H9 (cell line): ENCODE measurements around the gene YAF2. TPM values are rescaled to one million over a fixed set of nuclear protein-coding genes. Genes with fewer than 3 reads are reported as not detected.

Experiments
- DNase-seq: peaks from one replicate; pipeline ENCODE4 v3.0.0-alpha.2; 2017
- H2AFZ ChIP-seq: one replicate; pipeline ENCODE4 v1.6.1; 2013; ENCODE audit warnings: mild to moderate bottlenecking, low read length, control low read depth, moderate library complexity
- H2AK5ac ChIP-seq: 2 replicates; pipeline ENCODE4 v1.6.1; 2013; ENCODE audit warnings: low read length, control low read depth, mixed read lengths; ENCODE audit not compliant: insufficient read length
- H2BK120ac ChIP-seq: one replicate; pipeline ENCODE4 v1.6.1; 2013; ENCODE audit warnings: low read depth, mild to moderate bottlenecking, low read length, control low read depth, inconsistent platforms; ENCODE audit not compliant: poor library complexity, severe bottlenecking
- H2BK12ac ChIP-seq: 2 replicates; pipeline ENCODE4 v1.6.1; 2013; ENCODE audit warnings: low read length, control low read depth, mixed read lengths, low read depth; ENCODE audit not compliant: insufficient read length
- H2BK15ac ChIP-seq: 2 replicates; pipeline ENCODE4 v1.6.1; 2013; ENCODE audit warnings: low read depth, low read length, control low read depth
- H2BK20ac ChIP-seq: one replicate; pipeline ENCODE4 v1.6.1; 2013; ENCODE audit warnings: low read depth, mild to moderate bottlenecking, low read length, control low read depth, inconsistent platforms; ENCODE audit not compliant: poor library complexity, severe bottlenecking
- H2BK5ac ChIP-seq: 2 replicates; pipeline ENCODE4 v1.6.1; 2013; ENCODE audit warnings: low read length, control low read depth, mixed read lengths; ENCODE audit not compliant: insufficient read length
- H3K14ac ChIP-seq: 2 replicates; pipeline ENCODE4 v1.6.1; 2013; ENCODE audit warnings: low read length, control low read depth; ENCODE audit not compliant: insufficient read depth
- H3K18ac ChIP-seq: 2 replicates; pipeline ENCODE4 v1.6.1; 2013; ENCODE audit warnings: low read depth, mild to moderate bottlenecking, mixed read lengths, low read length, control low read depth; ENCODE audit not compliant: insufficient read length
- H3K23ac ChIP-seq: 2 replicates; pipeline ENCODE4 v1.6.1; 2013; ENCODE audit warnings: low read length, control low read depth, mixed read lengths, low read depth; ENCODE audit not compliant: insufficient read length
- H3K23me2 ChIP-seq: 2 replicates; pipeline ENCODE4 v1.6.1; 2013; ENCODE audit warnings: low read depth, mild to moderate bottlenecking, mixed read lengths, low read length, control low read depth; ENCODE audit not compliant: insufficient read length, poor library complexity, severe bottlenecking
- H3K27ac ChIP-seq: 2 replicates; pipeline ENCODE4 v1.5.1; 2013; ENCODE audit warnings: low read length, control low read depth, mixed read lengths, low read depth; ENCODE audit not compliant: insufficient read length
- H3K27me3 ChIP-seq: 2 replicates; pipeline ENCODE4 v1.6.1; 2013; ENCODE audit warnings: low read length, control low read depth, inconsistent platforms; ENCODE audit not compliant: insufficient read depth
- H3K4ac ChIP-seq: 2 replicates; pipeline ENCODE4 v1.6.1; 2013; ENCODE audit warnings: low read depth, mild to moderate bottlenecking, control low read depth, inconsistent platforms, low read length, moderate library complexity
- H3K4me1 ChIP-seq: 2 replicates; pipeline ENCODE4 v1.6.1; 2013; ENCODE audit warnings: low read length, control low read depth, inconsistent platforms; ENCODE audit not compliant: insufficient read depth
- H3K4me2 ChIP-seq: 2 replicates; pipeline ENCODE4 v1.6.1; 2013; ENCODE audit warnings: low read length, control low read depth, mixed read lengths; ENCODE audit not compliant: insufficient read length, insufficient read depth
- H3K56ac ChIP-seq: 2 replicates; pipeline ENCODE4 v1.6.1; 2013; ENCODE audit warnings: low read depth, mild to moderate bottlenecking, mixed read lengths, low read length, control low read depth; ENCODE audit not compliant: insufficient read length
- H3K79me1 ChIP-seq: 2 replicates; pipeline ENCODE4 v1.6.1; 2013; ENCODE audit warnings: low read depth, mild to moderate bottlenecking, moderate library complexity, low read length, control low read depth, inconsistent platforms; ENCODE audit not compliant: insufficient read depth, poor library complexity, severe bottlenecking
- H3K79me2 ChIP-seq: 2 replicates; pipeline ENCODE4 v1.6.1; 2013; ENCODE audit warnings: low read length, control low read depth, inconsistent platforms; ENCODE audit not compliant: insufficient read depth
- H3K9ac ChIP-seq: 2 replicates; pipeline ENCODE4 v1.6.1; 2013; ENCODE audit warnings: low read length, control low read depth, mixed read lengths; ENCODE audit not compliant: insufficient read length; ENCODE audit errors: extremely low read depth
- H3K9me3 ChIP-seq: one replicate; pipeline ENCODE4 v1.6.1; 2013; ENCODE audit warnings: low read depth, low read length, inconsistent platforms; ENCODE audit not compliant: control insufficient read depth
- H3T11ph ChIP-seq: one replicate; pipeline ENCODE4 v1.6.1; 2013; ENCODE audit warnings: mild to moderate bottlenecking, low read length, control low read depth, inconsistent platforms
- H4K20me1 ChIP-seq: one replicate; pipeline ENCODE4 v1.6.1; 2013; ENCODE audit not compliant: control insufficient read depth, insufficient read length, insufficient read depth
- H4K5ac ChIP-seq: 2 replicates; pipeline ENCODE4 v1.6.1; 2013; ENCODE audit warnings: low read depth, mild to moderate bottlenecking, mixed read lengths, low read length, control low read depth; ENCODE audit not compliant: insufficient read length
- H4K8ac ChIP-seq: replicated peaks from 2 replicates; pipeline ENCODE4 v1.6.1; 2013; ENCODE audit warnings: low read length, control low read depth, mixed read lengths, low read depth; ENCODE audit not compliant: insufficient read length
- H4K91ac ChIP-seq: 2 replicates; pipeline ENCODE4 v1.6.1; 2013; ENCODE audit warnings: low read depth, mild to moderate bottlenecking, moderate library complexity, mixed read lengths, low read length, control low read depth; ENCODE audit not compliant: insufficient read length
- H3K27ac Mint-ChIP-seq, 3 experiments: 2 replicates in 2 of 3; 3 replicates in 1 of 3; pipeline ENCODE4 v1.8.0; 2020 to 2021; ENCODE audit warnings: mixed read lengths in 3 of 3, mild to moderate bottlenecking in 1 of 3, moderate library complexity in 1 of 3
- H3K27me3 Mint-ChIP-seq: 2 replicates; pipeline ENCODE4 v1.8.0; 2021; ENCODE audit warnings: low read depth, mild to moderate bottlenecking, moderate library complexity, mixed read lengths
- H3K36me3 Mint-ChIP-seq, 3 experiments: 2 replicates in 2 of 3; 3 replicates in 1 of 3; pipeline ENCODE4 v1.8.0; 2020 to 2021; ENCODE audit warnings: low read depth in 3 of 3, mixed read lengths in 3 of 3; ENCODE audit not compliant: insufficient read depth in 1 of 3
- H3K4me1 Mint-ChIP-seq, 2 experiments: 2 replicates each; pipeline ENCODE4 v1.8.0; 2020; ENCODE audit warnings: mixed read lengths in 2 of 2
- H3K4me3 Mint-ChIP-seq, 2 experiments: 2 replicates in 1 of 2; 3 replicates in 1 of 2; pipeline ENCODE4 v1.8.0; 2020 to 2021; ENCODE audit warnings: mild to moderate bottlenecking in 2 of 2, mixed read lengths in 2 of 2, moderate library complexity in 1 of 2
- H3K9me3 Mint-ChIP-seq, 2 experiments: 2 replicates in 1 of 2; 3 replicates in 1 of 2; pipeline ENCODE4 v1.8.0; 2020; ENCODE audit warnings: mild to moderate bottlenecking in 2 of 2, mixed read lengths in 2 of 2, moderate library complexity in 1 of 2
- CTCF ChIP-seq: fragments of 200-600 bp; sonication (generic); conservative IDR thresholded peaks from 3 replicates; pipeline ENCODE4 v1.8.0; 2021; ENCODE audit warnings: antibody characterized with exemption, mild to moderate bottlenecking
- WGBS: extraction: QIAGEN DNeasy Blood & Tissue Kit; methylation state at CpG from one replicate; pipeline ENCODE4 v1.1.7; 2013; ENCODE audit warnings: missing lambda C conversion rate, low lambda C conversion rate, mixed read lengths; ENCODE audit not compliant: insufficient read length; ENCODE audit errors: extremely low coverage; 5-methylcytosine and 5-hydroxymethylcytosine counted together
- total RNA-seq: library from RNA; stranded (reverse); gene quantifications from 2 replicates; pipeline ENCODE4 v1.2.1, GENCODE V29; 2021

YAF2 gene
- total RNA-seq, 1 experiment from 2014 or later = 1.9 TPM

DNA sequence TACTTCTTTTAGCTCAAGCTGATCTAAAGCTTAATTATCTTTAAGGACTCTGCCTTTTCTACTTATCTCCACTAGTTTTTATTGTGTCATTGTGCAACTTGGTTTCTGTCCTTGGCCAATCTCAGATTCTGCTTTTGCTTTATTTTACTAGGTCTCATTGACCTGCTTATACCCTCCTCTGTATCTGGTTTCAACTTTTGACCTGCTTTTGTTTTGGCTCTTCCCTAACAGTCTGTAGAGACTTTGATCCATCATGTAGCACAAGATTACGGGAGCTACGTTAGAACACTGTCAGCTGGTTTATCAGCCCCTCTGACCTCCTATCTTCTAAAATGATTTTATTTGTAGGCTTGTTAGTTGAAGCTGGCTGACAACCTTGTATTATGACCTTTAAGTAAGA lies 44.2 kb upstream of the YAF2 start:
- Histone ChIP-seq H3K79me2 (no peaks in the 10 kb centered on the region), H3K9me3 (no peaks in the 10 kb centered on the region), H3K23ac (no peak overlapping the region), H2BK20ac (no peak overlapping the region), H4K8ac (no peak overlapping the region), H3T11ph (no peak overlapping the region), H3K79me1 (no peaks in the 10 kb centered on the region), H2BK120ac (no peak overlapping the region), H2BK5ac (no peak overlapping the region), H4K91ac (no peak overlapping the region), H4K20me1 (no peaks in the 10 kb centered on the region), H2AK5ac (no peak overlapping the region), H2BK15ac (no peak overlapping the region), H3K56ac (no peak overlapping the region), H2AFZ (no peak overlapping the region), H3K4me1 (no peaks in the 10 kb centered on the region), H3K9ac (no peak overlapping the region), H3K14ac (no peak overlapping the region), H3K4me2 (no peak overlapping the region), H2BK12ac (no peak overlapping the region), H3K27ac (no peak overlapping the region), H3K18ac (no peak overlapping the region), H4K5ac (no peak overlapping the region), H3K4ac (no peak overlapping the region), H3K27me3 (no peaks in the 10 kb centered on the region), H3K23me2 (no peaks in the 10 kb centered on the region)
- no CpG with 5 or more reads among the region's 2 CpGs for WGBS
- H3K36me3 Mint-ChIP-seq = no peaks in the 10 kb centered on the region
- no peak overlapping the region for H3K4me3 Mint-ChIP-seq
- H3K9me3 Mint-ChIP-seq = no peaks in the 10 kb centered on the region
- H3K4me1 Mint-ChIP-seq = no peaks in the 10 kb centered on the region
- no peak for TF ChIP-seq CTCF
- peaks cover 18% of the 10 kb centered on the region for H3K27me3 Mint-ChIP-seq
- DNase-seq = no peak
- no peak overlapping the region for H3K27ac Mint-ChIP-seq
